Esophagus muscularis mucosa (tissue), 4 donors: ENCODE results near the gene MAD1L1. TPM values are rescaled to one million over a fixed set of nuclear protein-coding genes. Genes with fewer than 3 reads are reported as not detected.

Source experiments
- DNase-seq: peaks from one replicate; pipeline ENCODE4 v3.0.0-alpha.2; 2017; ENCODE audit errors: extremely low spot score
- H3K27ac ChIP-seq, 4 donors: fragments of 200-600 bp; sonication (generic); replicated peaks in 1 of 4; 1 replicate in 3 of 4; 2 replicates in 1 of 4; pipeline ENCODE4 v1.5.1; 2016 to 2019; ENCODE audit warnings: mild to moderate bottlenecking in 1 of 4
- H3K27me3 ChIP-seq, 4 donors: fragments of 200-600 bp; sonication (generic); one replicate each; pipeline versions ENCODE4 v1.5.1 to v1.6.0; 2016 to 2019
- H3K36me3 ChIP-seq, 4 donors: fragments of 200-600 bp; sonication (generic); one replicate each; pipeline ENCODE4 v1.5.1; 2016 to 2019
- H3K4me1 ChIP-seq, 4 donors: fragments of 200-600 bp; sonication (generic); one replicate each; pipeline ENCODE4 v1.5.1; 2016 to 2019
- H3K4me3 ChIP-seq, 4 donors: fragments of 200-600 bp; sonication (generic); 1 replicate in 2 of 4; 2 replicates in 2 of 4; pipeline ENCODE4 v1.5.1; 2016 to 2019; ENCODE audit warnings: mild to moderate bottlenecking in 4 of 4, moderate library complexity in 1 of 4
- H3K9me3 ChIP-seq, 4 donors: fragments of 200-600 bp; sonication (generic); 1 replicate in 3 of 4; 2 replicates in 1 of 4; pipeline ENCODE4 v1.5.1; 2016 to 2019
- CTCF ChIP-seq, 3 experiments: fragments of 200-600 bp in 2 of 3; fragments of 450-650 bp in 1 of 3; sonication (generic) in 2 of 3; IDR thresholded peaks; one replicate each; pipeline ENCODE4 v1.5.1; 2017 to 2019; ENCODE audit warnings: antibody characterized with exemption in 3 of 3, mild to moderate bottlenecking in 2 of 3, moderate library complexity in 1 of 3
- EP300 ChIP-seq: sonication (generic); formaldehyde crosslinking; IDR thresholded peaks from one replicate; pipeline ENCODE4 v1.6.1; 2017; ENCODE audit warnings: antibody characterized with exemption
- POLR2A ChIP-seq: fragments of 450-650 bp; IDR thresholded peaks from one replicate; pipeline ENCODE4 v1.6.1; 2017; ENCODE audit warnings: antibody characterized with exemption, moderate library complexity, mild to moderate bottlenecking, low read depth
- POLR2AphosphoS5 ChIP-seq, 2 donors: sonication (generic); formaldehyde crosslinking; IDR thresholded peaks; one replicate each; pipeline ENCODE4 v1.6.1; 2017; ENCODE audit warnings: antibody characterized with exemption in 2 of 2
- WGBS: methylation state at CpG from one replicate; pipeline ENCODE4 v1.1.5; 2018; 5-methylcytosine and 5-hydroxymethylcytosine counted together
- intact Hi-C: fragments of 100-400 bp; cut with DNase I; formaldehyde crosslinking; loops from one replicate; pipeline ENCODE4 v1.15.1; 2023
- total RNA-seq, 4 donors: library from RNA; depleted of rRNA; stranded (reverse); fragments of >200 nt; gene quantifications; one replicate each; pipeline versions ENCODE4 v1.1.0 to v1.2.1, GENCODE V29; 2016

The MAD1L1 gene
- total RNA-seq, 4 donors from 2014 or later: 22.2 to 33.1 (median 29.5) TPM

DNA sequence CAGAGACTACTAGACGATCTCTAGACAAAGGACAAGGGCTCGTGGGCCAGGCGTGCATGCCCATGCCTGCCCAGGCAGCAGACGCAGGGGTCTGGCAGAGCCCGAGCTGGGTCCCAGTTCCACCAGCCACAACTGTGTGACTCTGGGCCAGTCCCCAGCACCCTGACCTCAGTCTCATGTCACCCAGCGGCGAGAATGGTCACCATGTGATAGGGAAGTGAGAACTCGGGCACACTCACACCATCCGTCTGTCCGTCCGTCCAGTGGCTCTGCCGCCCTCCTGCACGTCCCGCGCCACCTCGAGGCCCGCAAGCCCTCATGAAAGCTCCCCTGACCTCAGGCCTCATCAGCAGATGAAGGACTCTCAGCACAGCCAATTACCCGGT, 282.7 kb downstream of the MAD1L1 start:
- no peak overlapping the region for H3K4me3 ChIP-seq
- H3K27ac ChIP-seq: no peak overlapping the region
- 92% methylated on average over 18 of the region's 18 CpGs for WGBS
- intact Hi-C loops: no loop called here
- DNase-seq: no peak
- H3K27me3 ChIP-seq: no peaks in the 10 kb centered on the region
- peaks cover 0 to 6% (median 0%) of the 10 kb centered on the region in 4 donors for H3K36me3 ChIP-seq
- no peaks in the 10 kb centered on the region for H3K9me3 ChIP-seq
- peaks cover 6 to 10% (median 9%) of the 10 kb centered on the region in 4 donors for H3K4me1 ChIP-seq
- no peak for TF ChIP-seq POLR2AphosphoS5 (IDR thresholded peaks at IDR 0.05)
- TF ChIP-seq EP300: no peak
- TF ChIP-seq CTCF (IDR thresholded peaks at IDR 0.05): no peak
- no peak for TF ChIP-seq POLR2A

DNA sequence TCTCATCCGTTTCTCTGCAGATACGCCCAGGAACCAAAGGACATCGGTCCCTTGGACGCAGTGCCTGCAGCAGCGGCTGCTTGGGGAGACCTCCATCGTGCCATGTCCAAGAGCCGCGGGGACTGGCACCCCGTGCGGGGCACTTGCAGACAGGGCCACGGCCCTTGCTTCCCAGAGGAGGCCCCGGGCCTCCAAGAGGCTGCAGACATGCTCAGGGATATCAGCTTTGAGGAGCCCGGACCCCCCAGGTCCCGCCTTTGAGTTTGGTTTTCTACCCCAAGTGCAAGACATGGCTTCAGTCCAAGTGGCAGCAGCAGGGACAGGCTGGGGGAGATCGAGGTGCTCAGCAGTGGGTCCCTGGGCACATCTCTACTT, 283.1 kb downstream of the MAD1L1 start:
- Histone ChIP-seq H3K4me3 (no peak overlapping the region), H3K36me3 (peaks cover 0 to 6% (median 0%) of the 10 kb centered on the region in 4 donors), H3K9me3 (no peaks in the 10 kb centered on the region), H3K4me1 (peaks cover 6 to 10% (median 9%) of the 10 kb centered on the region in 4 donors), H3K27me3 (no peaks in the 10 kb centered on the region), H3K27ac (no peak overlapping the region)
- DNase-seq: no peak
- TF ChIP-seq CTCF (IDR thresholded peaks at IDR 0.05) (no peak), EP300 (no peak)
- intact Hi-C loops: no loop called here
- WGBS: 85% methylated on average over 14 of the region's 15 CpGs

DNA sequence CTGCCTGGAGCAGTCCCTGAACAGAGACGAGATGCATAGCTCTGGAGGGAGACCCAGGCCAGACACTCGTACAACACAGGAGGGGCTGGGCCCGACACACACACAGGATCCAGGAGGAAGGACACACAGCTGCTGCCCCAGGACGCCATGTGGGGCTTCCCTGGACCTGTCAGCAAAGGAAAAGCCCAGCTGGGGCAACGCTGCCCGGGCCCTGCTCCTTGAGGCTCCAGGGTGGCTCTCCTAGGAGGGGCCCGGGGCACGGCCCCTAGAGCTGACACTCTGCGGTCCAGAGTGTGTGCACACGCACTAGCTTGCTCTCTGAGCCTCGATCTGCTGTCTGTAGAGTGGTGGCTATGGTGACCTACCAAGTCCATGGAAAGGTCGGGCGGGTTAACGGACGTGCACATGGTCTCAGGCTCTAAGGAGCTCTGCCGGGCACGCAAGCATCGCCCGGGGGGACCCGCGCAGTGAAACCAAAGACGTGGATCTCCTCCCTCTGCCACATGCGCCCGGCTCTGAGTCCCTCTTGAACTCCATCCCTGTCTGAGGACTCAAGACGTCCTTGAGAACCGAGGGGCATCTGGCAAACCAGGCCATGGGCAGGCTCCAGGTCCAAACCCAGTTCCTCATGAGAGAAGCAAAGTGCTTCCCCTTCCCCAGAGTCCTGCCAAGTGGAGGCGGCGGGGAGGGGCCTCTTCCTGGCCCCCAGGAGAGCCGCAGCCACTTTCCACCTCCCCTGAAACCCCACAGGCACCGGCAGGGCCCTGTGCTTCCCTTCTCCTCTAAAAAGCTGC, 283.7 kb downstream of the MAD1L1 start:
- Histone ChIP-seq H3K27ac (no peak overlapping the region), H3K9me3 (no peaks in the 10 kb centered on the region), H3K27me3 (no peaks in the 10 kb centered on the region), H3K4me3 (no peak overlapping the region), H3K4me1 (peaks cover 6 to 10% (median 9%) of the 10 kb centered on the region in 4 donors), H3K36me3 (peaks cover 0 to 6% (median 0%) of the 10 kb centered on the region in 4 donors)
- intact Hi-C loops: no loop called here
- no peak for DNase-seq
- TF ChIP-seq EP300: no peak
- TF ChIP-seq POLR2A: no peak
- TF ChIP-seq CTCF (IDR thresholded peaks at IDR 0.05): no peak
- WGBS: 86% methylated on average over 7 of the region's 30 CpGs

GRCh38 chr7:1948301-1948796, 284.4 kb downstream of the MAD1L1 start:
- 90% methylated on average over 11 of the region's 20 CpGs for WGBS
- no peak for DNase-seq
- Histone ChIP-seq H3K27me3 (no peaks in the 10 kb centered on the region), H3K4me3 (no peak overlapping the region), H3K27ac (no peak overlapping the region), H3K36me3 (peaks cover 0 to 6% (median 0%) of the 10 kb centered on the region in 4 donors), H3K9me3 (no peaks in the 10 kb centered on the region), H3K4me1 (peaks cover 6 to 10% (median 9%) of the 10 kb centered on the region in 4 donors)
- TF ChIP-seq POLR2AphosphoS5 (IDR thresholded peaks at IDR 0.05) (no peak), CTCF (IDR thresholded peaks at IDR 0.05) (no peak), EP300 (no peak), POLR2A (no peak)
- intact Hi-C loops: no loop called here
